Stimulated activated CD4-positive, alpha-beta T cell treated with anti-CD3 and anti-CD28 coated beads, Interleukin-15, amount 100 ng/mL, for 24 hours (primary cell): ENCODE results near the gene PPME1.
A peak's percentile ranks its signal among the peaks of the same experiment; 100 is the strongest.

Experiments used
- DNase-seq: peaks from one replicate; pipeline ENCODE4 v3.0.0-alpha.2; 2020

PPME1 gene

GRCh38 chr11:74282914-74283371 lies 111.9 kb downstream of the PPME1 start:
- no peak for DNase-seq

DNA sequence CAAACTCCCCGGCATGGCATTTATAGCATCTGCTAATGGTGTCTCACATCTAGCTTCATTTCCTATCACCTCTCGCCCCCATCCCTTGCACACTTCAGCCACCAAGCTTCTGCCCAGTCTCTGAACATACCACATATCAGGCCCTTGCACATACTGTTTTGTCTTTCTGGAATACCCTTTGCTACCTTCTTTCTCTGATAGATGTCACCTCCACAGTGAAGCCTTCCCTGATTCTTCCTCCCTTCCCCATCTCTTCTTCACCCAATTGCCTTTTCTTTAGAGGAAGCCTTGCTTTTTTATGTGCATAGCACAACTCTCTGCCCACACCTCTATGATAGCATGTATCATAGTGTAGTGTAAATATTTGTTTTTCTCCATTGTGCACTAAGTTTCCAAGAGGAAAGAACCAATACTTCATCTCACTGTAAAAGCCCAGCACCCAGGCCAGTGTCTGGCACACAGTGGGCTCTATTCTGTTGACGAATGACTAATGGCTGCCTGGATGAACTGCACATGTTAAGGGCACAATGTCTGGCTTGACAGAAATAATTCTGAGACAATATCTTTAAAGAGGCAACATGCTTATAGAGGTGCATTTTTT lies 112.6 kb downstream of the PPME1 start:
- DNase-seq, result no peak

GRCh38 chr11:74284466-74284865 lies 113.4 kb downstream of the PPME1 start:
- no peak for DNase-seq

- DNase-seq, result peak; percentile 14
These were observed 117.1 kb downstream of the PPME1 start for GRCh38 chr11:74288161-74288560.

- no peak for DNase-seq
These were observed 117.8 kb downstream of the PPME1 start for GRCh38 chr11:74288911-74289310.

- no peak for DNase-seq
These were observed 126.4 kb downstream of the PPME1 start for GRCh38 chr11:74297484-74297883.

- DNase-seq, result no peak
These were observed 127.9 kb downstream of the PPME1 start for GRCh38 chr11:74299015-74299414.
